Nephron (organoid): ENCODE measurements around the gene NLN.

Experiments used
- H3K27ac Mint-ChIP-seq, 3 experiments: 2 replicates each; pipeline ENCODE4 v1.8.0; 2020; ENCODE audit warnings: mixed read lengths in 3 of 3, mild to moderate bottlenecking in 2 of 3, moderate library complexity in 1 of 3
- H3K27me3 Mint-ChIP-seq: 2 replicates; pipeline ENCODE4 v1.8.0; 2021; ENCODE audit warnings: low read depth, mild to moderate bottlenecking, moderate library complexity, mixed read lengths
- H3K36me3 Mint-ChIP-seq: 2 replicates; pipeline ENCODE4 v1.8.0; 2020; ENCODE audit warnings: low read depth, mixed read lengths
- H3K4me1 Mint-ChIP-seq: 2 replicates; pipeline ENCODE4 v1.8.0; 2020; ENCODE audit warnings: mixed read lengths
- H3K4me3 Mint-ChIP-seq, 3 experiments: 2 replicates each; pipeline ENCODE4 v1.8.0; 2020; ENCODE audit warnings: mild to moderate bottlenecking in 3 of 3, mixed read lengths in 3 of 3, moderate library complexity in 2 of 3
- H3K9me3 Mint-ChIP-seq: 2 replicates; pipeline ENCODE4 v1.8.0; 2020; ENCODE audit warnings: mixed read lengths
- CTCF ChIP-seq, 3 experiments: fragments of 200-600 bp; sonication (generic); IDR thresholded peaks; one replicate each; pipeline ENCODE4 v1.5.0; 2021; ENCODE audit warnings: antibody characterized with exemption in 3 of 3; ENCODE audit not compliant: unreplicated experiment in 3 of 3

The NLN gene

GRCh38 chr5:65818592-65818991 is 96.6 kb downstream of the NLN start:
- Mint-ChIP-seq H3K9me3 (no peaks in the 10 kb centered on the region), H3K27ac (peak overlapping the region; percentile 47 to 73 (median 58)), H3K27me3 (no peaks in the 10 kb centered on the region), H3K4me3 (no peak overlapping the region), H3K4me1 (peaks cover 38% of the 10 kb centered on the region), H3K36me3 (peaks cover 28% of the 10 kb centered on the region)
- no peak for TF ChIP-seq CTCF (IDR thresholded peaks at IDR 0.05; ENCODE audit: unreplicated experiment in 3 of 3)

GRCh38 chr5:65819215-65819904 is 97.4 kb downstream of the NLN start:
- no peaks in the 10 kb centered on the region for H3K9me3 Mint-ChIP-seq
- peaks cover 46% of the 10 kb centered on the region for H3K4me1 Mint-ChIP-seq
- no peak overlapping the region for H3K4me3 Mint-ChIP-seq
- TF ChIP-seq CTCF (IDR thresholded peaks at IDR 0.05; ENCODE audit: unreplicated experiment in 3 of 3), result no peak
- H3K36me3 Mint-ChIP-seq, result peaks cover 28% of the 10 kb centered on the region
- no peaks in the 10 kb centered on the region for H3K27me3 Mint-ChIP-seq
- H3K27ac Mint-ChIP-seq, result peak overlapping the region; percentile 29 to 65 (median 64)

GRCh38 chr5:65819905-65820240 is 97.9 kb downstream of the NLN start:
- Mint-ChIP-seq H3K4me1 (peaks cover 49% of the 10 kb centered on the region), H3K4me3 (no peak overlapping the region), H3K9me3 (no peaks in the 10 kb centered on the region), H3K27me3 (no peaks in the 10 kb centered on the region), H3K36me3 (peaks cover 28% of the 10 kb centered on the region), H3K27ac (peak overlapping the region; percentile 10 to 65 (median 64))
- no peak for TF ChIP-seq CTCF (IDR thresholded peaks at IDR 0.05; ENCODE audit: unreplicated experiment in 3 of 3)

GRCh38 chr5:65820373-65820772 is 98.4 kb downstream of the NLN start:
- Mint-ChIP-seq H3K36me3 (peaks cover 24% of the 10 kb centered on the region), H3K27me3 (no peaks in the 10 kb centered on the region), H3K9me3 (no peaks in the 10 kb centered on the region), H3K4me1 (peaks cover 52% of the 10 kb centered on the region), H3K4me3 (no peak overlapping the region), H3K27ac (no peak overlapping the region)
- TF ChIP-seq CTCF (IDR thresholded peaks at IDR 0.05; ENCODE audit: unreplicated experiment in 3 of 3), result no peak

- Mint-ChIP-seq H3K4me1 (peaks cover 62% of the 10 kb centered on the region), H3K27ac (peak overlapping the region; percentile 14 to 90 (median 64)), H3K27me3 (no peaks in the 10 kb centered on the region), H3K36me3 (peaks cover 16% of the 10 kb centered on the region), H3K4me3 (peak overlapping the region in 1 of 3 experiments; percentile 12), H3K9me3 (no peaks in the 10 kb centered on the region)
- no peak for TF ChIP-seq CTCF (IDR thresholded peaks at IDR 0.05; ENCODE audit: unreplicated experiment in 3 of 3)
Measured at GRCh38 chr5:65821966-65822365, 100.0 kb downstream of the NLN start.

- Mint-ChIP-seq H3K36me3 (peaks cover 21% of the 10 kb centered on the region), H3K27me3 (no peaks in the 10 kb centered on the region), H3K4me3 (peak overlapping the region in 1 of 3 experiments; percentile 8), H3K4me1 (peaks cover 68% of the 10 kb centered on the region), H3K27ac (peak overlapping the region; percentile 14 to 90 (median 64)), H3K9me3 (no peaks in the 10 kb centered on the region)
- TF ChIP-seq CTCF (IDR thresholded peaks at IDR 0.05; ENCODE audit: unreplicated experiment in 3 of 3), result no peak
Measured at GRCh38 chr5:65822710-65823109, 100.7 kb downstream of the NLN start.
